GM04503 (cell line): ENCODE results near the gene HYDIN.

Experiments used
- DNase-seq: peaks from one replicate; pipeline ENCODE4 v3.0.0-alpha.2; 2012; ENCODE audit warnings: low read depth

Gene HYDIN

DNA sequence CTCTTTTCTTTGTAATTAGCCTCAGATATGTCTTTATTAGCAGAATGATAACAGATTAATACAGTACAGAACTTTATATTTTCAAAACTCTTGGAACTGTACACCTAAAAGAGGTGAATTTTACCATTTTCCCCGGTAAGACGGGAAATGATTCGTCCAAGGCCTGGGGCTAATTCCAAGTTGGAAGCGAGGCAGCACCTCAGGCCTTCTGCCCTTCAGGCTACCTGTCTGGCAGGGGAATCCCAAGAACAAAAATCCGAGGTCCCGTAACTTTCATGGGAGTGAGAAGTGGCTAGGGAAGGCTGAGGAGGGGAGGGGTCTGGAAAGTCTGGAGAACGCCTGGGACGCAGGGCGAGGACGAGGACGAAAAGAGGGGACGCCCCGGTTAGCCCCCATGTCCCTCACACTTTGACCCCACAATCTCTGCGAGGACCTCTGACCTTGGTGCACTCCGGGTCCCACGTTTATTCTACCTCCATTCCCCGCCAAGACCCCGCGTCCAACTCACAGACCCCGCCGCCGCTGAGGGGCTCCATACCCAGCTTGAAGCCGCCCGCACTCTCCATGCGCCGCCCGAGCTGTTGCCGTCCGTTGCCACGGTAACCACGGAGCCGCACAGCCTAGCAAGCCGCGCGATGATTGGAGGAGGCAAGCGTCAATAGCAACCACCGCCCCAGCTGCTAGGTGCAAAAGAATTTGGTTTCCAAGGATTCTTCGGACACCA, at the start of gene HYDIN:
Gene HYDIN, minus strand, starts transcription at position 601 of the 724 bp plus-strand sequence. CDS start 43,827 bp downstream, outside the sequence.
- DNase-seq, result no peak

DNA sequence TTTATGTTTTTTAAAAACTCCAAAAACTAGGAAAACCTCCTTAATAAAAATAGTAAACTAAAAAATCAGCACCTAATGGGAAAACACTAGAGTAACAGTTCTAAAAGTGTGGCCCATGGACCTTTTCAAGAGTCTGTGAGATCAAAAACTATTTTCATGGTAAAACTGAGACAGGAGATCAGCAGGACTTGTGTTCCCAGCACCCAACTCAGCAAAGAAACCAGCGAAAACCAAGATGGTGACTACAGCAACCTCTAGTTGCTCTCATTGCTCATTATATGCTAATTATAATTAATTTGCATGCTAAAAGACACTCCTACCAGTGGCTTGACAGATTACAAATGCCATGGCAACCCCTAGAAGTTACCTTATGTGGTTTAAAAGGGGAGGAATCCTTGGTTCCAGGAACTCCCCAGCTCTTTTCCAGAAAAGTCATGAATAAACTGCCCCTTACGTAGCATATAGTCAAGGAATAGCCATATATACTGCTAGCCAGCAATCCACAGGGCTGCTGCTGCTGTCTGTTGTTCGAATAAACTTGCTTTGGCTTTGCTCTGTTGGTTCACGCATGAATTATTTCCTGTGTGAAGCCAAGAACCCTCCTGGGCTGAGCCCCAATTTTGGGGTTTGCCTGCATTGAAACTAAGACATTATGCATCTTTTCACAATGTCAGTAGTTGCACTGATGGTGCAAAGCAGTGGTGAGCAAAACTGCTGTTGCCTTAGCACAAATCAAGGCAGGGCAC, 46.2 kb upstream of the HYDIN start:
- DNase-seq, result no peak

DNA sequence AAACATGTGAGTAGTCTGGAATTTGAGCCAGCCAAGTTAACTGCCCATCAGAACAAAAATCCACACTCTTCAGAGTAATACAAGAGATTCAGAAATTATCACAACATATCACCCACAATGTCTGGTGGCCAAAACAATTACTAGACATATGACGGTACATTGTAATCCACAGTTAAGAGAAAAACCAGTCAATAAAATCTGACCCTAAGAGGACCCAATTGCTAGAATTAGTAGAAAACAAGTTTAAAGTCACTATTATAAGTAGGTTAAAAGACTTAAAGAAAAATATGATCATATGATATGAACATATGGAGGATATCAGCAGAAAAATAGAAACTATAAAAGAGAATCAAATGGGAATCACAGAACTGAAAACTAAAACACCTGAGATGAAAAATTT, 42.9 kb upstream of the HYDIN start:
- DNase-seq, result no peak

DNA sequence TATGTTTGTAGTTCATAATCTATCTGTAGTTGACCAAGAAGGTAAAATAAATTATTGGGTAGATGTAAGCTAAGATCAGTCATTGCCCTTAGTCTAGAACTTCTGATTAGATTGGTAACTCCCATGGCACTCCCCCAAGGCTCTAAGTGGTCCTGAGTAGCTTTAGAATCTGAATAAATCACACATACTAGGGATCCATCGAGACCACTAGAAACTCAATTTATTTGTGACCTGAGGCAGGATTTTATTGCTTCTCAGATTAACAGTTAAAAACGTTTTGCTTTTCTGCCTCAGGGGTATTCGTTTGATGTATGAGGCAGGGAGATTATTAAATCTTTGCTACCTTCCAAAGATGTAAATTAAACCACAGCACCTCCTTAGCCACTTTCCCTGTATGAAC, 33.8 kb upstream of the HYDIN start:
- no peak for DNase-seq

DNA sequence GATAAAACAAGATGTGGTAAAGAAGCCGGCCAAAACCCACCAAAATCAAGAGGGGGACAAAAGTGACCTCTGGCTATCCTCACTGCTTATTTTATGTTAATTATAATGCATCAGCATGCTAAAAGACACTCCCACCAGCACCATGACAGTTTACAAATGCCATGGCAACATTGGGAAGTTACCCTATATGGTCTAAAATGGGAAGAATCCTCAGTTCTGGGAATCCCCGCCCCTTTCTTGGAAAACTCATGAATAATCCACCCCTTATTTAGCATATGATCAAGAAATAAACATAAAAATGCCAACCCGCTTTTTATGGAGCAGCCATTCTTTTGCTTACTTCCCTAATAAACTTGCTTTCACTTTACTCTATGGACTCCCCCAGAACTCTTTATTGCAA, 33.1 kb upstream of the HYDIN start:
- no peak for DNase-seq

DNA sequence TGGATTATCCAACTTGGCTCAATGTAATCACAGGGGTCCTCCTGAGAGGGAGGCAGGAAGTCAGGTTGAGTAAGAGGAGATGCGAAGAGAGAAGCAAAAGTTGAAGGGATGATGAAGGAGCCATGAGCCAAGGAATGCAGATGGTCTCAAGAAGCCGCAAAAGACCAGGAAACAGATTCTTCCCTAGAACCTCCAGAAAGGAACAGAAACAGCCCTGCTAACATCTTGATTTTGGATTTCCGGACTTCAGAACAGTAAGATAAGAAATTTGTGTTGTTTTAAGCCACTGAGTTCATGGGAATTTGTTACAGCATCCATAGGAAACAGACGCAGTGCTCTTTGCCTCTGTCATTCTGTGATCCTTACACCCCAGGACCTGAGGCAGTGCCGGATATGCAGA, 31.9 kb upstream of the HYDIN start:
- no peak for DNase-seq

DNA sequence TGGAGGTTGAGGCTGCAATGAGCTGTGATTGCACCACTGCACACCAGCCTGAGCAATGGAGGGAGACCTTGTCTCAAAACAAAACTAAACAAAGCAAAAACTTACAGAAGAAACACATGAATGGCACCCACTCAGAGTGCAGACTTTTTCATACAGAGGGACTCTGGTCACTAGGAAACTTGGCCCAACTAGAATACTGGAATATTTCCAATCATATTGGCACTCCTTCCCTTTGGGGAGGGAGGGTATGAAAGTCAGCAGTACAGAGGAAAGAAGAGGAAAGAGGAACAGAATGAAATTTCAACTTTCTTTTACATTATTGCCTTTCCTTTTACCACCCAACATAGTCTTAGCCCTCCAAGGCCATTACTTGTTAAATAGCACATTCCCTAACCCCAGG, 30.5 kb upstream of the HYDIN start:
- no peak for DNase-seq

DNA sequence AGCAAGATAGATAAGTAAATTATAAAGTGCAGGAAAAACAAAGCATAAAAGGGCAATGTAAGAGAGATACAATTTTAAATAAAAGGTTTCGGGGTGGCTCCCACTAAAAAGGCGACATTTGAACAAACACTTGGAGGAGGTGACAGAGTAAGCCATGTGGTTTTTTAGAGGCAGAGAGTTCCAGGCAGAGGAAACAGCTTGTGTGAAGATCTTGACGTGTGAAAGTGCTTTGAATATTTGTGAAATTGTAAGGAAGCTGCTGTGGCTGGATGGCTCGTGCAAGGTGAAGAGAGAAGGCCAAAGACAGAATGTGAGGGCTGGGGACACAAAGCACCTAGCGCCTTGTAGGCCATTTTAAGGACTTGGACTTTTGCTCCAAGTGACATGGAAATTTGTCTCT, 28.6 kb upstream of the HYDIN start:
- DNase-seq, result no peak

DNA sequence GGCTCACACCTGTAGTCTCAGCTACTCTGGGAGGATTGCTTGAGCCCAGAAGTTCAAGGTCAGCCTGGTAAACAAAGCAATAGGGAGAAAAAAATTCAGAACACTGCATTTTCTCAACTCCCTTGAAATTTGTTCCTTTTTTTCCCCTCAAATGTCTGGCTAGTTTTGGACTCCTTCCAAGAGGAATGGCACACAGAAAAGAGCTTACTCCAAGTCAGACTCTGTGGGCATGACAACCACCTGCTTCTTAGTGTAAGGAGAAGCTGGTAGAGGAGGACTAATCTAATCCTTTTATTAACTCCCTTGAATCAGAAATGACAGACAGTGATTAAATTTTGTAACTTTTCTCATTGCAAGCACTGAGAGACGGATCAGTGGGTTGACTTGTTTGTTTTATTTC, 27.9 kb upstream of the HYDIN start:
- DNase-seq, result no peak

DNA sequence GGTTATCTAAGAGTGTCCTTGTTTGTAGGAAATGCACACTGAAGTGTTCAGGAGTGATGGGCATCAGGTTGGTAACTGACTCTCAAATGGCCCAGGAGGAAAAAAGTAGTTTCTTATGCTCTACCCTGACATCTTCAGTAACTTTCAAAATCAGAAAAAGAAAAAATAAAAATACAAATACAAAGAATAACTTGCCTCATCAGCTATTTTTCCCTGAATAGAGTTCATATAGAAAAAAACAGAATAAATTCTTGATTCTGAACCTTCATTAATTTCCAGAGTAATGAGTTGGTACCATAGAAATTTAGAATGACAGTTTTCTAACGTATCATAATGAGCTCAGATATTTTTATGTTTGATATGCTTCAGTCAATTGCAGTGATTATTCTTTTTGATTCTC, 27.2 kb upstream of the HYDIN start:
- DNase-seq, result no peak

DNA sequence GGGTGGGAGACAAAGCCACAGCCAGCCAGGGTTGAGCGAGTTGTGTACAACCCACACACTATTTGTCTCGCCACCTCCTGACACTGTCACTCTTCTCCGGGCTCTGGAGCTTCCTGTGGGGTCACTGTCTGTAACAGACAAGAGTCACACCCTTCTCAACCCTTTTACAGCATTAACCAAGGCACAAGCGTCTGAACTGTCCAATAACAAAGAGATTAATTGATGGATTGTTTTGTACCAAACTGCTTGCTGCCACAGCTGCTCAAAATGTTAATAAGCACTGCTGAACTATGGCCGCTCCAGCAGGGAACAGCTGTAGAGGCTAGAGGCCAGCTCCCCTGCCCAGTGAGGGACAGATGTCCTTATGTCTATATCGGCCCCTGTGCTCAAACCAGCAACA, 25.2 kb upstream of the HYDIN start:
- no peak for DNase-seq

DNA sequence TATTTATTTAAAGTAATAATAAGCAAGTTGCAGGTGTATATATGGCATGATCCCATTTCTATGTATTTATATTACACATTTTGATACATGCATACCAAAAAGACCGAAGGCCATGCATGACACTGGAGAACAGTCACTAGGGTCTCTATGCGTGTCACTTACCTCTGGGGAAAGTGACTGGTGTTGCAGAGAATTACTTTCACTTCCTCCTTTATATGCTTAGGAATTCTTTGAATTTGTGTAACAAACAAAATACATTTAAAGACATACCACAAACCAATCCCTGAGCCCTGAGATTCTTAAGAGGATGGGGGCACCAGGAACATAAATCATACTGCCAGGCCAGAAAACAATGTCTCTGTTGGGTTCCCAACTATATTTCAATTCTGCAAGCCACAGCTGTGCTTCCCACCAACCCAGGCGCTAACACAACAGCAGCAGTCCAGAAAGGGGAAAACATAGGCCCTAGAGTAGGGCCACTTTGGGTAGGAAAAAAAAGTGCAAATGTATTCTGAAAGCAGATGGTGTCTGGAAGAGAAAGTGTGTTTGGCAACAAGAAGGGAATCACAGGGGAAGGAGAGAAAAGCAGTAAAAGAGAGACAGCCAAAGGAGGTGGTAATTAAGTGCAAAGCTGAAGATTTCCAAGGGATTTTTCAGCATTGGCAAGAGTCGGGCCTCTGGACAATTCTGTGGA, 24.5 kb upstream of the HYDIN start:
- DNase-seq, result no peak

DNA sequence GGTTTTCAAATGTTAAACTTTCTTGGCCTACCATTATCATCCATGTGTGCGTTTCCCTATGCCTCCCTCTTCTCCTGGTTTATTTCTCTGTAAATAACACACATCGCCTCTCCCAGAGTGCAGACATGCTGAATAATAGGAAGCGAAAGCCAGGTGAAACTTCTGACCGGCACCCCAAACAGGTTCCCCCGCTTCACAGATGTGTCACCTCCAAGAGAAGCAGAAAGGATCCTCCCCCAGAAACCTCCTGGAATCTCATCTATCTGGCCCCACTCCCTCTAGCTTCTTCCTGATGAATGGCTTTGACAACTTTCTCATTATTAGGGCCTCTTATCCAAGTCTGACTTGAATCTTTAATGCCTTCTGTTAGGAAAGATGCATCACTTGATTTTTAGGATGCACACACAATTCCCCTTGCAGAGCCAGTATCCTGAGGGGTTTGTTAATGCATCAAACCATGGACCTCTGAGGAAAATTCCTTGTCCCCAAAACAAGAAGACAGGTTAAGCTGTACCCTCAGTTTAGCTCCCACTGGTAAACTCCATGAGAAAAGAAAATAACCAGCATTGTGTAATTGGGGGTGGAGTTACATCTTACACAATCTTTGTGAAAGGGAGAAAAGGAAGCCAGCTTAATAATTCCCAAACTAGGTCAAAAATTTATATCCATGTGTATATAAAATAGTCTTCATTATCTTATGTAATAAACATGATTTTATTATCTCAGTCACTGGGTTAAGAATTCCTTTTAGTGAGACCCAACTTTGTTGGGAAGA, 20.1 kb upstream of the HYDIN start:
- DNase-seq, result no peak

DNA sequence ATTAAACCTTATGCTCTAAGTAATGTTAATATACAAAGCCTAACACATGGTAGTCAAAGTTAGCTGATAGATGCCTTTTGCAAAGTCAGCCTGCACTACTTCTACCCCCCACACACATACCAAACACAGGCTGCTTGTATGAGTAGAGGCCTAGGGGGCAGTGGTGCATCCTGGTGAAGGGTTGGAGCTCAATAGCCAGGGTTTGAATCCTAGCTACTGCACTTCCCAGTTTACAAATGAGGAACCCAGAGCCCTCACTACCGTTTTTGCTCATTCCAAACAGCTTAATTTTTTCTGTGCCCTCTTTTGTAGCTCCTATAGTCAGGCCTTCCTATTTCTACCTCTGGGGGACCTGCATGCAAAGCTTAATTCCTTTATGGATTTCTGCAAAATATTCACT, 18.9 kb upstream of the HYDIN start:
- DNase-seq, result no peak

DNA sequence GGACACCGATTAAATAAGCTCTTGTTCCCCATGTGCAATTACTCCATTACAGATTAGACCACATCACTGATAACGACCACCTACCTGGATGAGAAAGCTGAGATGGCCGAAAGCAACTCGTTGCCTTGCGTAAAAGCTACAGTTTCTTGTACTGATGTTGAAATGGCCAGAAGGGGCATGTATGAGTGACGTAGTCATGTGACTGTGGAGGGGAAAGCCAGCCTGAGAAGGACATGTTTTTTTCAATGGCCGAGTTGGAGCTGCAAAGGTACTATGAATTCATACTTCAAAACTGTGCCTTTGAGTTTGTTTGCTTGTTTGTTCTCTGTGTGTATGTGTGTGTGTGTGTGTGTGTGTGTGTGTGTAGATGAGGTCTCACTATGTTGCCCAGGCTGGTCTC, 17.0 kb upstream of the HYDIN start:
- DNase-seq, result no peak

DNA sequence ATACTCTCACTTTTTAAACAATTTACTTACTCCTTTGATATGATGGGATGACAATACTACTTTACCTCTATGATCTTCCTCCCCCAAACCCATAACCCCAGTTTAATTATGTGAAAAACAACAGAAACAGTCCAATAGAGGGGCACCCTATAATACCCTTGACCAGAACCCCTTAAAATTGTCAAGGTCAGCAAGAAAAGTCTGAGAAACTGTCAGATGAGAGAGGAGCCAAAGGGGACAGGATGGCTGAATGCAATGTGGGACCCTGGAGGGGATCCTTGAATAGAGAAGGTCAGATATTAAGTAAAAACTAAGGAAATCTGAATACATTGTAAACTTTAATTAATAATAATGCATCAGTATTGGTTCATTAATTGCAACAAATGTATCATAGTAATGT, 15.8 kb upstream of the HYDIN start:
- DNase-seq, result no peak

DNA sequence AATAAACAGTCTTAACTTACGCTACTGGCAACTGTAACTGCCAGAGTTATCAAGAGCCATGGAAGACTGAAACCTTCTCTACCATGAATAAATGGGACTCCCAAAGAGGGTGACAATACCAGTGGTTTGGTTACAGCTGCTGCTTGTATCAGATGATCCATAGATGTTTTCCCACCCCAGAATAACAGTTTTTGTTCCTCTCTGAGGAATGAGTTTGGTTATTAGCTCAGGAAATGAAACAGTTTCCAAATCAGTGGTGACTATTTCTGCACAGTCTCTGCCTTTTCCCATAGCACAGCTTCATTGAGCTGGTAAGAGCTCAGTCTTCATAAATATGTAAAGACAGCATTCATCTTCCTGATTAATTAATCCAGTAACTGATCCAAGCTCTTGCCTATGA, 14.0 kb upstream of the HYDIN start:
- no peak for DNase-seq

DNA sequence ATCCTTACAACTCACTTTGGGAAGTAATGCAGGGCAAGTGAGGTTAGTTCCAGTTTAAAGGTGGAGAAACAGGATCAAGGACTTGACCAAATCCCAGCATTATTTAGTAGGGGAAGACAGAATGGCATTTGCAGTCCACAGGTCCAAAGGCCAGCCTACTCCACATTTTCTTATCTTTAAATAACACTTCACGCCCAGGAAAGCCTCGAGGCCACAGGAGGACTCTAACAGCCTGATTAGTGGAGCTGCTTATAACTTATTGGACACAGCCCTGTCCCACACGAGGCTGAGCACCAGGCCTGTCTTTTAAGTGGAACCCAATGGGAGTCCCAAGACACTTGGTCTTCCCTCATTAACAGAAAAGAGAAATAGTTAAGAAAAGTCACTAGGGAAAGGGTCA, 12.1 kb upstream of the HYDIN start:
- DNase-seq, result no peak

DNA sequence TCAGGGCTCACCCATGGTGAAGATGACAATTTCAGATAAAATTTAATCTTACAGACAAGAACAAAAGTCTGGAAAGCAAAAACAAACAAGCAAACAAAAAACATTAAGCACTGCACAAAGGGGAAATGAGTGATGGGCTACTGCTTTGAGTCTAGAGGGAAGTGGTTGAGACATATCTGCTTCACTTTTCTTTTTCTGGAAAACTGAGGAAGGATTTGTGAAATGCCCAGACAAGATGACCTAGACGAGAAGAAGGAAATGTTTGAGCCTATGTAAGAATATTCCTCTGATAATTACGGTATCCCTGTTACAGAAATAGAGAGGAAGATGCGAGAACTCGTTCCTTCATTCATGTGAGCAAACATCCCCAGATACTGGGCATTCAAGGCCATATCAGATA, 11.5 kb upstream of the HYDIN start:
- no peak for DNase-seq

DNA sequence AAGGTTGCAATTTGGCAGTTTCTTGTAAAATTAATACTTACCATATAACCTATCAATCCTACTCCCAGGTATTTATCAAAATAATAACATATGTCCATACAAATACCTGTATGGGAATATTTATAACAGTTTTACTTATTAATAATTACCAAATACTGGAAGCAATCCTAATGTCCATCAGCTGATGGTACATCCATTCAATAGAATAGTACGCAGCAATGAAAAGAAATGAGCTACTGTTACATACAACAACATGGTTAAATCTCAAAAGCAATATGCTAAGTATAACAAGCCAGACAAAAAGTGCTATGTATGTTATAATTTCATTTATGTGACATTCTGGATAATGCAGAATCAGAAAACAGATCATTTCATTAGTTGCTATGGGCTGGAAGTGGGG, 1.2 kb downstream of the HYDIN start:
- DNase-seq, result no peak

DNA sequence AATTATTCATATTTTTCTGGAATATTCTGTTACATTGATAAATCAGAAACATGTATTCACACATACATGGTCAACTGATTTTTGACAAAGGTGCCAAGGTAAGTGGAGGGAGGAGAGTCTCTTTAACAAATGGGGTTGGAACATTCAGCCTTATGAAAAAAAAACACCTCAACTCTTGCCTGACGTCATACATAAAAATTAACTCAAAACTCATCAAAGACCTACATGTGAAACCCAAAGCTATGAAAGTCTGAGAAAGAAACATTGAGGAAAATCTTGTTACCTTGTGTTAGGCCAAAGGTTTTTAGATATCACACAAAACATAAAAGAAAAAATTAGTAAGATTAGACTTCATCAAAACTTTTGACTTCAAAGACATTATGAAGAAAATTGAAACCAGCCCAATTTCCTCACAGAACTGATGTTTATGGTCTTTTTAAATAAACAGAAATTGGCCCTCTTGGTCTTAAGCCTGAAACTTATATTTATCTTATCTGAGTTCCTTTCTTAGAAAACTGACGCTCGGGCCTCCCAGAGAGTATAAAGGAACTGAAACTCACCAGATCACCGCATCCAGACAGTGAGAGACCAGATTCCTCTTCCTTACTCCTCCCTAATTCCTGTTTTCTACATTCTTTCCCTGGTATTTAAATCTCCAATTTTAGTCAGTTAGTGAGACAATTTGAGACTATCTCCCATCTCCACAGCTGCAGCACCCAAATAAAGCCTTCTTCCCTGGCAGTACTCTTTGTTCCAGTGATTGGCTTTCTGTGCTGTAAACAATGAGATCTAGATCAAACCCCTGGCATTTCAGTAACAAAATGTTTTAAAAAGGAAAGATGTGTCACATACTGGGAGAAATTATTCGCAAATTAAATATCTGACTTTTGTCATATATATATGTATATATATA, 4.0 kb downstream of the HYDIN start:
- DNase-seq, result no peak
